Cardiac fibroblast (primary cell): ENCODE measurements around the gene CPEB4.
A peak's percentile ranks its signal among the peaks of the same experiment; 100 is the strongest.

Experiments used
- DNase-seq, 2 donors: peaks; one replicate each; pipeline versions ENCODE4 v3.0.0 to v3.0.0-alpha.2; 2010; ENCODE audit warnings: low read depth in 2 of 2
- H3K4me3 ChIP-seq, 2 donors: replicated peaks in 1 of 2; 1 replicate in 1 of 2; 2 replicates in 1 of 2; pipeline ENCODE4 v1.5.1; 2011; ENCODE audit warnings: low read depth in 2 of 2, low read length in 2 of 2, mild to moderate bottlenecking in 2 of 2, moderate library complexity in 1 of 2
- CTCF ChIP-seq: IDR thresholded peaks from one replicate; pipeline ENCODE4 v1.5.1; 2011; ENCODE audit warnings: low read depth, mild to moderate bottlenecking, low read length, inconsistent platforms

Gene CPEB4

GRCh38 chr5:173903396-173904140 lies 15.4 kb downstream of the CPEB4 start:
- H3K4me3 ChIP-seq: no peak overlapping the region
- no peak for TF ChIP-seq CTCF
- no peak for DNase-seq

- no peak overlapping the region for H3K4me3 ChIP-seq
- TF ChIP-seq CTCF: no peak
- no peak for DNase-seq
Observed at GRCh38 chr5:173904151-173904550, 16.0 kb downstream of the CPEB4 start.

- no peak overlapping the region for H3K4me3 ChIP-seq
- TF ChIP-seq CTCF: no peak
Observed at GRCh38 chr5:173907284-173907683, 19.1 kb downstream of the CPEB4 start.

GRCh38 chr5:173907686-173908371 lies 19.7 kb downstream of the CPEB4 start:
- no peak for TF ChIP-seq CTCF
- DNase-seq: peak; percentile 29 to 30
- no peak overlapping the region for H3K4me3 ChIP-seq

More at GRCh38 chr5:173907284-173907683, 19.1 kb downstream of the CPEB4 start:
- no peak for DNase-seq

- no peak for DNase-seq
- TF ChIP-seq CTCF: no peak
- H3K4me3 ChIP-seq: no peak overlapping the region
Observed at GRCh38 chr5:173909199-173909598, 21.1 kb downstream of the CPEB4 start.

- TF ChIP-seq CTCF: no peak
- no peak overlapping the region for H3K4me3 ChIP-seq
- DNase-seq: no peak
Observed at GRCh38 chr5:173910215-173910614, 22.1 kb downstream of the CPEB4 start.
